Measurements from ENCODE around the gene DPM1. TPM values are rescaled to one million over a fixed set of nuclear protein-coding genes. Genes with fewer than 3 reads are reported as not detected.
A peak's percentile ranks its signal among the peaks of the same experiment; 100 is the strongest.

DPM1 gene
- total and polyA plus RNA-seq, 2 donors from 2014 or later, result 32.4 to 53.2 TPM

- no peaks in the 10 kb centered on the region for H3K4me1 ChIP-seq (ENCODE audit: control insufficient read depth in 2 of 3, insufficient read depth in 2 of 3, low read depth in 1 of 3, low read length in 3 of 3)
- intact Hi-C loops (cut with DNase I), result no loop called here
- DNase-seq, result no peak
- no peaks in the 10 kb centered on the region for H3K9me3 ChIP-seq (ENCODE audit: control insufficient read depth in 2 of 3, insufficient read depth in 1 of 3, low read length in 3 of 3)
- H3K4me3 ChIP-seq (ENCODE audit: low read length in 3 of 3), result no peak overlapping the region
- H3K36me3 ChIP-seq (ENCODE audit: control insufficient read depth in 2 of 3, insufficient read depth in 3 of 3, low read length in 3 of 3), result no peaks in the 10 kb centered on the region
- no peak for FAIRE-seq
- TF ChIP-seq, protein P1, sequence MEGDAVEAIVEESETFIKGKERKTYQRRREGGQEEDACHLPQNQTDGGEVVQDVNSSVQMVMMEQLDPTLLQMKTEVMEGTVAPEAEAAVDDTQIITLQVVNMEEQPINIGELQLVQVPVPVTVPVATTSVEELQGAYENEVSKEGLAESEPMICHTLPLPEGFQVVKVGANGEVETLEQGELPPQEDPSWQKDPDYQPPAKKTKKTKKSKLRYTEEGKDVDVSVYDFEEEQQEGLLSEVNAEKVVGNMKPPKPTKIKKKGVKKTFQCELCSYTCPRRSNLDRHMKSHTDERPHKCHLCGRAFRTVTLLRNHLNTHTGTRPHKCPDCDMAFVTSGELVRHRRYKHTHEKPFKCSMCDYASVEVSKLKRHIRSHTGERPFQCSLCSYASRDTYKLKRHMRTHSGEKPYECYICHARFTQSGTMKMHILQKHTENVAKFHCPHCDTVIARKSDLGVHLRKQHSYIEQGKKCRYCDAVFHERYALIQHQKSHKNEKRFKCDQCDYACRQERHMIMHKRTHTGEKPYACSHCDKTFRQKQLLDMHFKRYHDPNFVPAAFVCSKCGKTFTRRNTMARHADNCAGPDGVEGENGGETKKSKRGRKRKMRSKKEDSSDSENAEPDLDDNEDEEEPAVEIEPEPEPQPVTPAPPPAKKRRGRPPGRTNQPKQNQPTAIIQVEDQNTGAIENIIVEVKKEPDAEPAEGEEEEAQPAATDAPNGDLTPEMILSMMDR (IDR thresholded peaks at IDR 0.05; ENCODE audit: borderline replicate concordance, extremely low read depth, insufficient read depth), result no peak
- H3K27ac ChIP-seq (ENCODE audit: low read depth in 2 of 2, low read length in 2 of 2), result no peak overlapping the region
- no peak overlapping the region for H3K9ac ChIP-seq (ENCODE audit: low read length in 3 of 3)
- H3K27me3 ChIP-seq (ENCODE audit: control insufficient read depth, insufficient read depth, low read length), result no peaks in the 10 kb centered on the region
Observed at GRCh38 chr20:50995506-50995905, 37.2 kb upstream of the DPM1 start.

DNA sequence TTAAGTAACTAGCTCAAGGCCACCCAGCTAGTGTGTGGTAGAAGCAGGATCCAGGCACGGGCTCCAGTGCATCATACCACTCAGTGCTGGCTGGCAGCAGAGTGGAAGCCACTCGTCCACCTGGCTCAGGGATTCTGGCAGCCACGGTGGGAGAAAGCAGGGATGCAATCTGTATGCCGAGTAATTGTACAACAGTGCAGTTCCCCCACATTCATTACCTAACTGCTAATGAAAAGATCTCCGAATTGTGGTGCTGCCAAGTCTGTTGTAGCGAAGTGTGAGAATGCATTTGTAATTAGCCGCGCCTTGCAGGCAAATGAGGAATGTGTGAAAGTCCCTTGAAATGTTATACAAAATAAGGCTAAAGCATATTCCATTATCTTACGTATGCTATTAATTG, 35.5 kb upstream of the DPM1 start:
- Histone ChIP-seq H3K9me3 (ENCODE audit: control insufficient read depth in 2 of 3, insufficient read depth in 1 of 3, low read length in 3 of 3) (no peaks in the 10 kb centered on the region), H3K4me3 (ENCODE audit: low read length in 3 of 3) (no peak overlapping the region), H3K4me1 (ENCODE audit: control insufficient read depth in 2 of 3, insufficient read depth in 2 of 3, low read depth in 1 of 3, low read length in 3 of 3) (no peaks in the 10 kb centered on the region), H3K27ac (ENCODE audit: low read depth in 2 of 2, low read length in 2 of 2) (no peak overlapping the region), H3K36me3 (ENCODE audit: control insufficient read depth in 2 of 3, insufficient read depth in 3 of 3, low read length in 3 of 3) (no peaks in the 10 kb centered on the region), H3K9ac (ENCODE audit: low read length in 3 of 3) (no peak overlapping the region), H3K27me3 (ENCODE audit: control insufficient read depth, insufficient read depth, low read length) (no peaks in the 10 kb centered on the region)
- DNase-seq (no peak), FAIRE-seq (no peak)
- TF ChIP-seq, protein P1 (IDR thresholded peaks at IDR 0.05; ENCODE audit: borderline replicate concordance, extremely low read depth, insufficient read depth), result no peak
- intact Hi-C loops (cut with DNase I), result no loop called here

- DNase-seq (peak in 3 of 5 donors; percentile 47 to 49 (median 49)), FAIRE-seq (no peak)
- intact Hi-C loops (cut with DNase I), result no loop called here
Observed at GRCh38 chr20:50992733-50993457, 34.6 kb upstream of the DPM1 start.

More at GRCh38 chr20:50992733-50993457, 34.6 kb upstream of the DPM1 start:
- Histone ChIP-seq H3K9me3 (ENCODE audit: control insufficient read depth in 2 of 3, insufficient read depth in 1 of 3, low read length in 3 of 3) (no peaks in the 10 kb centered on the region), H3K27ac (ENCODE audit: low read depth in 2 of 2, low read length in 2 of 2) (no peak overlapping the region), H3K36me3 (ENCODE audit: control insufficient read depth in 2 of 3, insufficient read depth in 3 of 3, low read length in 3 of 3) (no peaks in the 10 kb centered on the region), H3K27me3 (ENCODE audit: control insufficient read depth, insufficient read depth, low read length) (no peaks in the 10 kb centered on the region), H3K4me1 (ENCODE audit: control insufficient read depth in 2 of 3, insufficient read depth in 2 of 3, low read depth in 1 of 3, low read length in 3 of 3) (no peaks in the 10 kb centered on the region), H3K4me3 (ENCODE audit: low read length in 3 of 3) (no peak overlapping the region), H3K9ac (ENCODE audit: low read length in 3 of 3) (no peak overlapping the region)
- TF ChIP-seq, protein P1 (IDR thresholded peaks at IDR 0.05; ENCODE audit: borderline replicate concordance, extremely low read depth, insufficient read depth), result peak; percentile 47

Data from kidney (tissue), 14 donors.